ENCODE measurements around the gene ITGAD.
"Not testable (repeated sequence)": the region's sequence is repeated elsewhere in the genome, so short reads cannot be mapped to it uniquely, and the experiment has no call there.

The ITGAD gene

GRCh38 chr16:31428279-31428597 lies 35.1 kb downstream of the ITGAD start, which contains the start of gene COX6A2:
Gene COX6A2, minus strand, starts transcription at chr16:31428360. Its CDS starts 35 bp downstream, at chr16:31428325.
- Mint-ChIP-seq H3K27ac (no peak within 1 kb of the TSS), H3K27me3 (peaks cover 15% of the 10 kb centered on the region), H3K36me3 (ENCODE audit: low read depth) (no peaks in the 10 kb centered on the region), H3K9me3 (no peaks in the 10 kb centered on the region), H3K4me1 (ENCODE audit: low read depth) (peaks cover 12% of the 10 kb centered on the region), H3K4me3 (no peak within 1 kb of the TSS)

GRCh38 chr16:31428638-31429247 lies 35.6 kb downstream of the ITGAD start:
- H3K27me3 Mint-ChIP-seq: peaks cover 11% of the 10 kb centered on the region
- peaks cover 7% of the 10 kb centered on the region for H3K4me1 Mint-ChIP-seq (ENCODE audit: low read depth)
- no peaks in the 10 kb centered on the region for H3K9me3 Mint-ChIP-seq
- H3K27ac Mint-ChIP-seq: no peak overlapping the region
- no peaks in the 10 kb centered on the region for H3K36me3 Mint-ChIP-seq (ENCODE audit: low read depth)
- H3K4me3 Mint-ChIP-seq: no peak overlapping the region

- Mint-ChIP-seq H3K27me3 (peaks cover 11% of the 10 kb centered on the region), H3K36me3 (ENCODE audit: low read depth) (no peaks in the 10 kb centered on the region), H3K27ac (no peak overlapping the region), H3K4me3 (no peak overlapping the region), H3K9me3 (no peaks in the 10 kb centered on the region), H3K4me1 (ENCODE audit: low read depth) (peaks cover 7% of the 10 kb centered on the region)
These were observed 36.2 kb downstream of the ITGAD start for GRCh38 chr16:31429314-31429713.

- H3K27me3 Mint-ChIP-seq: peaks cover 11% of the 10 kb centered on the region
- H3K27ac Mint-ChIP-seq: no peak overlapping the region
- H3K4me1 Mint-ChIP-seq (ENCODE audit: low read depth): peaks cover 7% of the 10 kb centered on the region
- H3K4me3 Mint-ChIP-seq: no peak overlapping the region
- H3K9me3 Mint-ChIP-seq: no peaks in the 10 kb centered on the region
- no peaks in the 10 kb centered on the region for H3K36me3 Mint-ChIP-seq (ENCODE audit: low read depth)
These were observed 36.7 kb downstream of the ITGAD start for GRCh38 chr16:31429796-31430195.

GRCh38 chr16:31430380-31431052 lies 37.4 kb downstream of the ITGAD start:
- H3K9me3 Mint-ChIP-seq: no peaks in the 10 kb centered on the region
- no peak overlapping the region for H3K4me3 Mint-ChIP-seq
- H3K4me1 Mint-ChIP-seq (ENCODE audit: low read depth): peaks cover 7% of the 10 kb centered on the region
- H3K36me3 Mint-ChIP-seq (ENCODE audit: low read depth): no peaks in the 10 kb centered on the region
- no peak overlapping the region for H3K27ac Mint-ChIP-seq
- peaks cover 8% of the 10 kb centered on the region for H3K27me3 Mint-ChIP-seq

- no peak overlapping the region for H3K4me3 Mint-ChIP-seq
- H3K4me1 Mint-ChIP-seq (ENCODE audit: low read depth): peaks cover 24% of the 10 kb centered on the region
- no peaks in the 10 kb centered on the region for H3K27me3 Mint-ChIP-seq
- no peaks in the 10 kb centered on the region for H3K36me3 Mint-ChIP-seq (ENCODE audit: low read depth)
- no peak overlapping the region for H3K27ac Mint-ChIP-seq
- H3K9me3 Mint-ChIP-seq: no peaks in the 10 kb centered on the region
These were observed 42.4 kb downstream of the ITGAD start for GRCh38 chr16:31435341-31436220.

- H3K4me1 Mint-ChIP-seq (ENCODE audit: low read depth): peaks cover 19% of the 10 kb centered on the region
- H3K36me3 Mint-ChIP-seq (ENCODE audit: low read depth): no peaks in the 10 kb centered on the region
- no peak overlapping the region for H3K27ac Mint-ChIP-seq
- H3K27me3 Mint-ChIP-seq: peaks cover 3% of the 10 kb centered on the region
- no peak overlapping the region for H3K4me3 Mint-ChIP-seq
- H3K9me3 Mint-ChIP-seq: no peaks in the 10 kb centered on the region
These were observed 43.3 kb downstream of the ITGAD start for GRCh38 chr16:31436221-31437045.

GRCh38 chr16:31438414-31438813 lies 45.3 kb downstream of the ITGAD start:
- no peak overlapping the region for H3K27ac Mint-ChIP-seq
- peaks cover 3% of the 10 kb centered on the region for H3K27me3 Mint-ChIP-seq
- H3K4me1 Mint-ChIP-seq (ENCODE audit: low read depth): peaks cover 27% of the 10 kb centered on the region
- no peaks in the 10 kb centered on the region for H3K36me3 Mint-ChIP-seq (ENCODE audit: low read depth)
- H3K9me3 Mint-ChIP-seq: no peaks in the 10 kb centered on the region
- H3K4me3 Mint-ChIP-seq: no peak overlapping the region

- peaks cover 27% of the 10 kb centered on the region for H3K4me1 Mint-ChIP-seq (ENCODE audit: low read depth)
- not testable (repeated sequence) for H3K4me3 Mint-ChIP-seq; H3K27me3 Mint-ChIP-seq; H3K27ac Mint-ChIP-seq; H3K9me3 Mint-ChIP-seq; H3K36me3 Mint-ChIP-seq (ENCODE audit: low read depth)
These were observed 45.9 kb downstream of the ITGAD start for GRCh38 chr16:31439023-31439422.

GRCh38 chr16:31439519-31439918 lies 46.4 kb downstream of the ITGAD start:
- no peak overlapping the region for H3K27ac Mint-ChIP-seq
- peaks cover 3% of the 10 kb centered on the region for H3K27me3 Mint-ChIP-seq
- H3K9me3 Mint-ChIP-seq: no peaks in the 10 kb centered on the region
- H3K36me3 Mint-ChIP-seq (ENCODE audit: low read depth): no peaks in the 10 kb centered on the region
- H3K4me1 Mint-ChIP-seq (ENCODE audit: low read depth): peaks cover 27% of the 10 kb centered on the region
- no peak overlapping the region for H3K4me3 Mint-ChIP-seq

- H3K4me1 Mint-ChIP-seq (ENCODE audit: low read depth): peaks cover 27% of the 10 kb centered on the region
- H3K9me3 Mint-ChIP-seq: no peaks in the 10 kb centered on the region
- H3K27ac Mint-ChIP-seq: peak overlapping the region; percentile 3
- H3K4me3 Mint-ChIP-seq: no peak overlapping the region
- H3K36me3 Mint-ChIP-seq (ENCODE audit: low read depth): no peaks in the 10 kb centered on the region
- H3K27me3 Mint-ChIP-seq: peaks cover 3% of the 10 kb centered on the region
These were observed 47.5 kb downstream of the ITGAD start for GRCh38 chr16:31440516-31441184.

- peak overlapping the region; percentile 80 for H3K27ac Mint-ChIP-seq
- peaks cover 27% of the 10 kb centered on the region for H3K4me1 Mint-ChIP-seq (ENCODE audit: low read depth)
- peak overlapping the region; percentile 77 for H3K4me3 Mint-ChIP-seq
- no peaks in the 10 kb centered on the region for H3K9me3 Mint-ChIP-seq
- peaks cover 3% of the 10 kb centered on the region for H3K27me3 Mint-ChIP-seq
- no peaks in the 10 kb centered on the region for H3K36me3 Mint-ChIP-seq (ENCODE audit: low read depth)
These were observed 48.8 kb downstream of the ITGAD start for GRCh38 chr16:31441956-31442355.

- not testable (repeated sequence) for H3K4me3 Mint-ChIP-seq; H3K36me3 Mint-ChIP-seq (ENCODE audit: low read depth); H3K27me3 Mint-ChIP-seq; H3K9me3 Mint-ChIP-seq; H3K4me1 Mint-ChIP-seq (ENCODE audit: low read depth); H3K27ac Mint-ChIP-seq
These were observed 52.8 kb downstream of the ITGAD start for GRCh38 chr16:31445931-31446330.

- no peak overlapping the region for H3K27ac Mint-ChIP-seq
- H3K4me3 Mint-ChIP-seq: no peak overlapping the region
- peaks cover 18% of the 10 kb centered on the region for H3K36me3 Mint-ChIP-seq (ENCODE audit: low read depth)
- H3K4me1 Mint-ChIP-seq (ENCODE audit: low read depth): peaks cover 31% of the 10 kb centered on the region
- no peaks in the 10 kb centered on the region for H3K27me3 Mint-ChIP-seq
- H3K9me3 Mint-ChIP-seq: no peaks in the 10 kb centered on the region
These were observed 58.1 kb downstream of the ITGAD start for GRCh38 chr16:31451201-31451600.

All from stimulated activated naive CD8-positive, alpha-beta T cell treated with anti-CD3 and anti-CD28 coated beads, Interleukin-15, Interleukin-2, amounts not matched to agents 100 ng/mL and 50 ng/mL, for 24 hours (primary cell).